HCT116 (cell line): ENCODE data around the gene TTYH2. TPM values are rescaled to one million over a fixed set of nuclear protein-coding genes. Genes with fewer than 3 reads are reported as not detected.

Experiments
- ATAC-seq: fragments of 200-7000 bp; cut with Tn5 transposase; 2 replicates; pipeline ENCODE4 v1.9.1; 2020; ENCODE audit warnings: mild to moderate bottlenecking, moderate library complexity
- BruUV-seq: library from RNA; stranded (reverse); fragments of 400-500 nt; replicated peaks from 2 replicates; lab custom pipeline; 2021; lab: Mats Ljungman, UMichigan
- CTCF ChIA-PET: fragments of 300-600 bp; sonication (Branson Sonifier 250); formaldehyde crosslinking; loops from one replicate; lab custom pipeline; 2021; ENCODE audit warnings: antibody characterized with exemption; lab: Charles Lee
- POLR2A ChIA-PET: fragments of 300-600, 350-600 bp; sonication (Branson Sonifier 250); formaldehyde crosslinking; loops from one replicate; lab custom pipeline; 2021; ENCODE audit warnings: antibody characterized with exemption; lab: Charles Lee
- RAD21 ChIA-PET, 2 experiments: fragments of 300-600 bp; sonication (Branson Sonifier 250); formaldehyde crosslinking; loops; one replicate each; lab custom pipeline; 2023; ENCODE audit warnings: low total read pairs in 2 of 2; ENCODE audit not compliant: uncharacterized antibody in 2 of 2, unreplicated experiment in 2 of 2, low non-redundant PET in 1 of 2; lab: Charles Lee
- DNase-seq: peaks from one replicate; pipeline ENCODE4 v3.0.0-alpha.2; 2010; ENCODE audit warnings: low read depth, low spot score
- H2AFZ ChIP-seq: fragments of 200-600 bp; shearing (Covaris generic), sonication (generic); 2 replicates; pipeline ENCODE4 v1.6.1; 2017; ENCODE audit warnings: low read depth, mixed run types, mixed read lengths, antibody characterized with exemption, low read length; ENCODE audit not compliant: poor library complexity, severe bottlenecking
- H3K27ac ChIP-seq: 2 replicates; pipeline ENCODE4 v1.5.1; 2012; ENCODE audit warnings: low read depth, low read length
- H3K27me3 ChIP-seq: fragments of 200-600 bp; sonication (generic); 2 replicates; pipeline ENCODE4 v1.6.1; 2016; ENCODE audit warnings: mixed run types, low read length, mixed read lengths; ENCODE audit not compliant: insufficient read depth
- H3K36me3 ChIP-seq, 2 experiments: fragments of 200-500 bp in 1 of 2; fragments of 200-600 bp in 1 of 2; sonication (Bioruptor generic) in 1 of 2; sonication (generic) in 1 of 2; 2 replicates each; pipeline versions ENCODE4 v1.5.1 to v1.6.1; 2014 to 2016; ENCODE audit warnings: low read length in 2 of 2, inconsistent platforms in 1 of 2, mixed read lengths in 1 of 2, mixed run types in 1 of 2; ENCODE audit not compliant: insufficient read depth in 2 of 2, control insufficient read depth in 1 of 2
- H3K4me1 ChIP-seq, 2 experiments: fragments of 200-600 bp in 1 of 2; sonication (generic) in 1 of 2; 2 replicates each; pipeline versions ENCODE4 v1.5.1 to v1.6.1; 2012 to 2017; ENCODE audit warnings: low read length in 2 of 2, inconsistent platforms in 1 of 2, mild to moderate bottlenecking in 1 of 2, mixed read lengths in 1 of 2, mixed run types in 1 of 2, moderate library complexity in 1 of 2; ENCODE audit not compliant: insufficient read depth in 2 of 2, control insufficient read depth in 1 of 2
- H3K4me2 ChIP-seq: fragments of 200-600 bp; sonication (generic); 2 replicates; pipeline ENCODE4 v1.6.1; 2017; ENCODE audit warnings: mixed run types, low read length, mixed read lengths
- H3K4me3 ChIP-seq, 2 experiments: fragments of 200-600 bp in 1 of 2; sonication (generic) in 1 of 2; replicated peaks in 1 of 2; 2 replicates each; pipeline ENCODE4 v1.5.1; 2011 to 2016; ENCODE audit warnings: low read length in 2 of 2, control low read depth in 1 of 2, low read depth in 1 of 2, mild to moderate bottlenecking in 1 of 2, mixed read lengths in 1 of 2, mixed run types in 1 of 2
- H3K79me2 ChIP-seq: fragments of 200-600 bp; sonication (generic); 2 replicates; pipeline ENCODE4 v1.6.1; 2017; ENCODE audit warnings: mild to moderate bottlenecking, mixed run types, low read length, moderate library complexity, mixed read lengths; ENCODE audit not compliant: insufficient read depth
- H3K9ac ChIP-seq: fragments of 200-600 bp; sonication (generic); 2 replicates; pipeline ENCODE4 v1.6.1; 2016; ENCODE audit warnings: low read length, mixed read lengths
- H3K9me2 ChIP-seq: fragments of 200-600 bp; sonication (generic), shearing (Covaris generic); 2 replicates; pipeline ENCODE4 v1.6.1; 2017; ENCODE audit warnings: mixed run types, mild to moderate bottlenecking, moderate library complexity; ENCODE audit not compliant: insufficient read depth
- H3K9me3 ChIP-seq, 2 experiments: fragments of 200-500 bp in 1 of 2; fragments of 200-600 bp in 1 of 2; sonication (Bioruptor generic) in 1 of 2; sonication (generic) in 1 of 2; 2 replicates each; pipeline ENCODE4 v1.6.1; 2014 to 2017; ENCODE audit warnings: low read length in 2 of 2, mixed read lengths in 2 of 2, inconsistent platforms in 1 of 2, low read depth in 1 of 2, mild to moderate bottlenecking in 1 of 2, mixed run types in 1 of 2, moderate library complexity in 1 of 2; ENCODE audit not compliant: control insufficient read depth in 1 of 2, insufficient read depth in 1 of 2
- H4K20me1 ChIP-seq: fragments of 200-600 bp; sonication (generic), shearing (Covaris generic); 2 replicates; pipeline ENCODE4 v1.6.1; 2017; ENCODE audit warnings: mixed run types, mild to moderate bottlenecking, moderate library complexity; ENCODE audit not compliant: insufficient read depth
- CBX3 ChIP-seq: IDR thresholded peaks from 2 replicates; pipeline ENCODE4 v1.6.1; 2012; ENCODE audit warnings: low read depth
- ELF1 ChIP-seq: IDR thresholded peaks from 2 replicates; pipeline ENCODE4 v1.6.1; 2012; ENCODE audit warnings: low read depth, borderline replicate concordance
- EZH2 ChIP-seq: fragments of 200-600 bp; sonication (generic); IDR thresholded peaks from 2 replicates; pipeline ENCODE4 v1.6.1; 2017; ENCODE audit warnings: antibody characterized with exemption, mixed run types
- JUND ChIP-seq: IDR thresholded peaks from 2 replicates; pipeline ENCODE4 v1.6.1; 2012
- MAX ChIP-seq: IDR thresholded peaks from 2 replicates; pipeline ENCODE4 v1.6.1; 2012
- REST ChIP-seq: IDR thresholded peaks from 2 replicates; pipeline ENCODE4 v1.6.1; 2012; ENCODE audit warnings: low read depth
- SP1 ChIP-seq: IDR thresholded peaks from 2 replicates; pipeline ENCODE4 v1.6.1; 2012; ENCODE audit warnings: low read depth
- ZNF274 ChIP-seq: fragments of 200-500 bp; sonication (Bioruptor generic); IDR thresholded peaks from 2 replicates; pipeline ENCODE4 v1.6.1; 2014; ENCODE audit warnings: mild to moderate bottlenecking, low read depth, low read length, inconsistent platforms
- intact Hi-C: fragments of 100-400 bp; cut with micrococcal nuclease; formaldehyde crosslinking; loops from 2 replicates; pipeline ENCODE4 v1.10.0; 2022
- total RNA-seq: library from RNA; stranded (reverse); gene quantifications from one replicate; pipeline ENCODE4 v1.2.1, GENCODE V29; 2021; ENCODE audit not compliant: unreplicated experiment

TTYH2 gene
- total RNA-seq, 1 experiment from 2014 or later, result 10.8 TPM

DNA sequence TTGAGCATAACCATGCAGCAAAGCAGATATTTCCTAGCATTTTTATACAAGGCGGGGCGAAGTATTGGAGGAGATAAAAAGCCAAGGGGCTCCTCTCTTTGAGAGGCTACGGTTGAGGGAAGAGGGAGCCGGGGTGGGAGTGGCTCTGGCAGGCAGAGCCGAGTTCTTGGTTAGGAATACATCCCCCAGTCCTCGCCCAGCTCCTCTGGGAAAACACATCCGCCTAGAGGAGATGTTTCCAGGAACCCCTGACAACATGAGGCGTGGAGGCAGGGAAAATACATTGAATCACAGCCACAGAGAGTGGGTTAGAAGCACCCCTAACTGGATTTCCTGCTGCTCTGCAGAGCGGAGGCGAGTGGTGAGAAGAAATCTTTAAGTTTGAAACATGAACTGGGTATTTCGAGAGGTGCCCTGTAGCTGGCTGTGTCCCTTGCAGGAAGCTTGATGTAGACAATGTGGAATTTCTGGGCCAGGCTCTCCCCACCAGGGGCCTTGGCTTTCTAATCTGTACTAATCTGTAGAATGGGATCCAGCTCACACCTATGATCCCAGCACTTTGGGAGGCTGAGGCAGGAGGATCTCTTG is 27.3 kb downstream of the TTYH2 start:
- no peak overlapping the region for H3K9ac ChIP-seq
- H3K9me3 ChIP-seq, result no peaks in the 10 kb centered on the region
- H3K27me3 ChIP-seq, result no peaks in the 10 kb centered on the region
- H3K27ac ChIP-seq, result no peak overlapping the region
- no peak overlapping the region for H3K4me3 ChIP-seq
- H2AFZ ChIP-seq, result no peak overlapping the region
- H3K9me2 ChIP-seq, result no peaks in the 10 kb centered on the region
- ChIA-PET POLR2A (no interaction called here), RAD21 (no interaction called here), CTCF (no interaction called here)
- no peaks in the 10 kb centered on the region for H3K79me2 ChIP-seq
- intact Hi-C loops, result no loop called here
- BruUV-seq, result no TSS peak
- ATAC-seq (no peak), DNase-seq (no peak)
- H3K36me3 ChIP-seq, result no peaks in the 10 kb centered on the region; a peak in 1 of 4 replicates
- H3K4me2 ChIP-seq, result no peak overlapping the region
- no peak for TF ChIP-seq SP1
- TF ChIP-seq ELF1, result no peak
- TF ChIP-seq ZNF274, result no peak
- TF ChIP-seq MAX, result no peak
- no peak for TF ChIP-seq EZH2
- no peak for TF ChIP-seq CBX3
- no peak for TF ChIP-seq JUND
- TF ChIP-seq REST, result no peak
- no peaks in the 10 kb centered on the region for H3K4me1 ChIP-seq
- no peaks in the 10 kb centered on the region for H4K20me1 ChIP-seq
